Right ventricle myocardium inferior (tissue), 1 donor: ENCODE data around the gene CNTROB. TPM values are rescaled to one million over a fixed set of nuclear protein-coding genes. Genes with fewer than 3 reads are reported as not detected.

Experiments
- ATAC-seq: fragments of 200-7000 bp; cut with Tn5 transposase; one replicate; pipeline ENCODE4 v1.9.1; 2020; ENCODE audit warnings: mild to moderate bottlenecking, moderate library complexity
- DNase-seq: peaks from one replicate; pipeline ENCODE4 v3.0.0; 2021; ENCODE audit errors: missing footprints
- intact Hi-C: fragments of 100-400 bp; cut with DNase I; formaldehyde crosslinking; loops from one replicate; pipeline ENCODE4 v1.11.0; 2022
- total RNA-seq: library from RNA; stranded (reverse); fragmentation: NEBNext Ultra II Directional; extraction: Animal tissue kit (Norgen Biotek cat#: 25700); gene quantifications from one replicate; pipeline ENCODE4 v1.2.1, GENCODE V29; 2021
- donor health status: DM: no; HTN: yes; CAD: no; lungs with severe emphysema.

The CNTROB gene
- total RNA-seq, 1 donor from 2014 or later: 9.6 TPM

DNA sequence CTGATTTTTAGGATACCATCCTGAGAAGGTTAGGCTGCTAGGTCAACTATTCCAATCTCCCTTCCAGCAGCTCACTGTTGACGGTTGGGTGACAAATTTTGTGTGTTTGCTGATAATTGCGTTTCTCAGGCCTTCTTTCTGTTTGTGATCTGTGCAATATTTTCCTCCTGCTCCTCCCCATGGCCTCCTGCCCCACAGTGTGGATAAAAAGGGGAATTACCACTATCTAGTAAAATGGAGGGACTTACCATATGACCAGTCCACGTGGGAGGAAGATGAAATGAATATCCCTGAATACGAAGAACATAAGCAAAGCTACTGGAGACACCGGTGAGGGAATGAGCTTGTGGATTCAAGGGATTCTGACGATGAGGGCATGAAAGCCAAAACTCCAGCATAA lies 34.2 kb upstream of the CNTROB start:
- DNase-seq: no peak
- intact Hi-C loops: loop anchor here (1.0 to 10.0 kb wide), 2 partner anchors 35 to 73 kb away; no protein-coding TSS in a partner anchor

DNA sequence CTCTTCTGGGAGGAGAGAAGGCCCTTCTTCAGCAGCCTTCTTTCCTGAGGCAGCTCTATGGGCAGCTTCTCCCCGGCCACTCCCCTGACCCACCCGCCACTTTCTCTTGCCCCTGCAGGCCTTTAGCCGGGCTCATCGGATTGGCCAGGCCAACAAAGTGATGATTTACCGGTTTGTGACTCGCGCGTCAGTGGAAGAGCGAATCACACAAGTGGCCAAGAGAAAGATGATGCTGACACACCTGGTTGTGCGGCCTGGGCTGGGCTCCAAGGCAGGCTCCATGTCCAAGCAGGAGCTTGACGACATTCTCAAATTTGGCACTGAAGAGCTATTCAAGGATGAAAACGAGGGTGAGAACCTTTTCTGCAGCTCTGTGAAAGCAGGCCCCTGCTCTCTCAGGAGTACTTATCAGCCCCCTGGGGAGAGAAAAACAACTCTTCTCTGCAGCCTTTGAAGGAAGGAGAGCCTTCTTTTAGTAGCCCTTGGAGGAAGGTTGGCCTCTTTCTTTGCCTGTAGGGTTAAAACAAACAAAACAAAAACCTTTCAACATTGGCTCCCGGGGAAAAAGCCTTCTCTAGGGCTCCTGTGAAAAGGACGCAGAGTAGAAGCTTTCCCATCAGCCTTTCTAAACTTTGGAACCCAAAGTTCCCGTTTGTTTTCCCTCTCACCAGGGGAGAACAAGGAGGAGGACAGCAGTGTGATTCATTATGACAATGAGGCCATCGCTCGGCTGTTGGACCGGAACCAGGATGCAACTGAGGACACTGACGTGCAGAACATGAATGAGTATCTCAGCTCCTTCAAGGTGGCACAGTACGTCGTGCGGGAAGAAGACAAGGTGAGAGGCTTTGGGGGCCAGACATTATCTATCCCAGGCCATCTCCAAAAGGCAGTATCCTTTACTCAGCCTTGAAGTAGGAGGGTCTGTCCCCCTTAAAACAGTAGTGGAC lies 28.6 kb upstream of the CNTROB start:
- ATAC-seq (no peak), DNase-seq (no peak)
- intact Hi-C loops: no loop called here

More for the DNA sequence above, 34.2 kb upstream of the CNTROB start:
- ATAC-seq: peak; percentile 63

DNA sequence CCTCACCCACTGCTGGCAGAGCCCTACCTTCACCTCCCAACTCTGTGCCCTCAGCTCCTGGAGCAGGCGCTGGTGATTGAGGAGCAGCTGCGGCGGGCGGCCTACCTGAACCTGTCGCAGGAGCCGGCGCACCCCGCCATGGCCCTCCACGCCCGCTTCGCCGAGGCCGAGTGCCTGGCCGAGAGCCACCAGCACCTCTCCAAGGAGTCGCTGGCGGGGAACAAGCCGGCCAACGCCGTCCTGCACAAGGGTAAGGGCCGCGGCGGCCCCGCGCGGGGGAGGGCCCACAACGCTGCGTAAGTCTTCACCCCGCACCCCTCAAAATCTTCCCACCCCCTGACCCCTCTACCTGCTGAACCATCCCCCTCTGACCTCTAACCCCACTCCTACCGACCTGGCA lies 22.9 kb upstream of the CNTROB start:
- ATAC-seq (no peak), DNase-seq (no peak)
- intact Hi-C loops: no loop called here

DNA sequence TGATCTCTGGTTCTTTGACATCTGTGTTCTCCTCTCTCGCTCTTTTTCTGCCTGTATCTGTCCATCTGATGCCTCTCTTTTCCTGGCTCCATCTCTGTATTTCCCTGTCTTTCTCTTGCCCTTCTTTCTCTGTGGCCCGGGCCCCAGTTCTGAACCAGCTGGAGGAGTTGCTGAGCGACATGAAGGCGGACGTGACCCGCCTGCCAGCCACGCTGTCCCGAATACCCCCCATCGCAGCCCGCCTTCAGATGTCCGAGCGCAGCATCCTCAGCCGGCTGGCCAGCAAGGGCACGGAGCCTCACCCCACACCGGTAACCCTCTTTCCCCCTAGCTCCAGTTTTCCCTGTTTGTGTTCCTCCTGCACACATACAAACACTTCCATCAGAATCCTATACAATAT lies 21.7 kb upstream of the CNTROB start:
- ATAC-seq (no peak), DNase-seq (no peak)
- intact Hi-C loops: loop anchor here (5.0 kb wide), 1 partner anchor 147 kb away; no protein-coding TSS in a partner anchor

DNA sequence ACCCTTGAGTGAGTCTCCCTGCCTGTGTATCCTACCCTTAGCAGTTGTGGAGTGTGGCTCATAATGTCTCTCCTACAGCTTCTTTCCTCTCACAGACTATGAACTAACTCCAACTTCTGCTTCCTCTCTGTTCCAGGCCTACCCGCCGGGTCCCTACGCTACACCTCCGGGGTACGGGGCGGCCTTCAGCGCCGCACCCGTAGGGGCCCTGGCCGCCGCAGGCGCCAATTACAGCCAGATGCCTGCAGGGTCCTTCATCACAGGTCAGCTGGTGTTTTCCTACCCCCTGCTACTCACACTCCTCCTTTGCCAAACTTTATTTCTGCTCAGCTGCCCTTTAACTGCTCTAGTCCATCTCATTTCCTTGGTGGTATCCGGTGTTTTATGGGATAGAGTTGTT lies 21.3 kb upstream of the CNTROB start:
- intact Hi-C loops: loop anchor here (5.0 kb wide), 1 partner anchor 147 kb away; no protein-coding TSS in a partner anchor
- no peak for ATAC-seq
- no peak for DNase-seq

DNA sequence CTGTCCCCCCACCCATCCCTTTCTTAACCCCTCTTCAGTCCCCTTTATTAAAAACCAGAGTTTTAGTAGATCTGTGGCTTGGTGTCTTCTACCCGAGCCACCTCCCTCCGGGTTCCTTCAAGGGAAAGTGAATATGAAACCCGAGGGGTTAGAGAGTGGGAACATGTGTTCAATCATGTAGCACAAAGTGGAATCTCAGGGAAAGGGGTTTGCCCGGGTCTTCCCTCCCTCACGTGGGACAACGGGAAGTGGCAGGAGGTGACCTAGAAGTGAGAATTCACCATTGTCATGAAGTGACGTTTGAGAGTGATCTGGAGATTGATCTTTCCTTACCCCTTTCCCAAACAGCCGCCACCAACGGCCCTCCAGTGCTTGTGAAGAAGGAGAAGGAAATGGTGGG lies 20.9 kb upstream of the CNTROB start:
- DNase-seq: no peak
- intact Hi-C loops: loop anchor here (5.0 kb wide), 1 partner anchor 146 kb away; no protein-coding TSS in a partner anchor
- no peak for ATAC-seq

DNA sequence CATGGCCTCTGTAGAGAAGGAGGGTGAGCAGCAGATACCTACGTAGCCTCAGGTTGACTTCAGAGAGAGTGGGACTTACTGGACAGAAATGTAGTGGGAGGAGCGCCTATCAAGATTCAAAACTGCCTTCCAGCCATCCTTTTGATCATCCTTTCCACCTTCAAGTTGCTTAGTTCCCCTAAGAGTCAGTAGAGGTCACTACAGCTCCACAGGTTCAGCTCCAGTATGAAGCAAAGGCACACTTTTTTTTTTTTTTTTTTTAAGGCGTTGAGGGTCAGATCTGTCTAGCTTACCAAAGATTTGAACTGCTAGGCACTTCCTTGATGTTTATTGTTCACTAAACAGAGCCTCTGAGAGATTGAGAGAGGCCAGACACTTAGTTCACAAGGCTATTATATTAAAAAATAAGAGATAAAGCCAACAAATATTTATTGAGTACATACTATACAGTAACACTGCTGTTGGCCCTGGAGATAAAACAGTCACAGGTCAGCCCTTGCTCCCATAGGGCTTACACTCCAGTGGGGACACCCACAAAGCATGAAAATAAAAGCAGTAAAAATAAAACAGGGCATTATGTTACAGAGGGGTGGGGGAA lies 19.0 kb upstream of the CNTROB start:
- no peak for ATAC-seq
- no peak for DNase-seq
- intact Hi-C loops: loop anchor here (1.0 to 5.0 kb wide), 3 partner anchors 76 to 144 kb away; no protein-coding TSS in a partner anchor

DNA sequence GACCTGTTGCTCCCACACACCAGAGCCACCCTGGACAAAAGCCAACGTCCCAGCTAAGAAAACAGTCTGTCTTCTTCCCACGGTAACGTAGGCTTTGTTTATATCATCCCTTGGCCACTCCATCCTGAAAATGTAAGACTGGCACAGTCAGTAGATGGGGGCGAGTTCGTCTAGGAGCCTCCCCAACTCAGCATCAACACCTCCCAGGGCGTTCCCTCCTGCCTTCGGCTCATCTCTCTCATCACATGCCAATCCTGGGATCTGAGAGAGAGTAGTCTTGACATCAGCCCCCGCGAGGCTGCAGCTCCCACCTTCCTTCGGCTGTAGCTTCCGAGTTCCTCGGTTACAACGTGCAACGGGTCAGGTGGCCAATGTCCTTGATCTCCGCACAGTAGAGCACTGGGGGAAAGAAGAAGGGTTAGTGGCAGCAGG lies 16.8 kb upstream of the CNTROB start:
- DNase-seq: no peak
- ATAC-seq: peak; percentile 1
- intact Hi-C loops: loop anchor here (2.0 kb wide), 1 partner anchor 26 kb away; the partner anchor contains the start of gene CHD3

DNA sequence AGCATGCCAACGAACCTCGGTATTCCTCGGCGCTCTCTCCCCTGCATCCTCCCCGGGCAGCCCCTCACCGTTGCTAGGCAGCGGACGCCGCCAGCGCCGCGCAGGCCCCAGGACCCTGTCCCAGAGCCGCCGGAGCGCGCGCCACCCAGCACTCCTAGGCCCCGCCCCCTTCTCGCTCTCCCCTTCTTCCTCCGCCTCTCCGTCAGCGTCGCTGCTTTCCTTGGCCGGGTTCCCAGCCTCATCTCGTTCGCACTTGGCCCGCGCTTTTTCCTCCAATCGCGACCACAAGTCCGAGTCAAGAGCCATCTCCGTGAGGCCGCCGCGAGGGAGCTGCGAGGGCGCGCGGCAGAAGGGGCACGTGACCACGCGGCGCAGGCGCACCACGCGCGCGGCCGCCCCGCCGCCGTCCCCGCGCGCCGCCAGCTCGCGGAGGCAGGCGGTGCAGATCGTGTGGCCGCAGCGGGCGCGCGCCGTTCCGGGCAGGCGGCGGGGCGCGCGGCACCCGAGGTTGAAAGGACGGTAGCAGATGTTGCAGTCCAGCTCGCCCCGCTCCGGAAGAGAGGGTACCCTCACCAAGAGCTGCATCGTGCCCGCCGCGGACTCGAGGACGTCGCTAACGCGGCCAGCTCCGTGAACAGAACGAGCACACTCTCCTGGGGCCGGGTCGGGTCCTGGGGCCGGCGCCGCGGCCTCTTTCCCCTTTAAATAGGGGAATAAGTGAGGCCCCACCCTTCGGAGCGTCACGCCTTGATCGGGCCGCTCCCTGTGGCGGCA lies 16.2 kb upstream of the CNTROB start, which contains the start of gene RNF227:
TSS of gene RNF227 (minus strand) at position 679 of the 774 bp plus-strand sequence. CDS start at position 585, 94 bp downstream.
- intact Hi-C loops: loop anchor here (2.0 kb wide), 1 partner anchor 27 kb away; the partner anchor contains the start of gene CHD3
- peak; percentile 91 for ATAC-seq
- DNase-seq: peak; percentile 96

DNA sequence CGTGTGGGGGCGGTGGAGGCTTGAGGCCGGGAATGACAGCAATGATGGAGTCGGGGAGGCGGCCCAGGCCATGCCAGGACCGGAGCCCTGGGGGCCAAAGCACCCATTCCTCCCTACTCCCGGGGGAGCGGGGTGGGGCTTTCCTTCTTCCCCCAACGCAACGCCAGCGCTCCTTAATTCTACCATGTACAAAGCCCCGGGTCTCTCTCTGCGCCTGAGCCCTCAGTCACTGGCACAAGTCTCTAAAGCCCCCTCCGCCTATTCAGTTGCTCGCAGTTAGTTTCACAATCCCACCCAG lies 15.7 kb upstream of the CNTROB start:
- DNase-seq (no peak), ATAC-seq (no peak)
- intact Hi-C loops: no loop called here

DNA sequence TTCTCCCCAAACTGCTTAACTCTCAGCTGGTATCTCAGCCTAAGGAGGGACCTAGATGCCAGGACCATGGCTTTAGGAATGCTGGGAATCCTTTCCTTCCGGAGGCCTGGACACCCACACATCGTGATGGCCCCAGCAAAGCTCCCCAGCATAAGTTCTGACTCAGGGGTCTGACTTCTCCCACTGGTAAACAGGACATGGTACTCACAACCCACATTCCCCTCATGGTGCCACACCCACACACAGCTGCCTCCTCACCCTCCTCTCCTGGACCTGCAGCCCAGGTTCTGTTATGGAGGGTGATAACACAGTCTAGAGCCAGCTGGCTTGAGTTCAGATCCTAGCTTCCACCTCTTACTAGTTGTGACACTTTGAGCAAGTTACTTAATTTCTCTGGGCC lies 15.2 kb upstream of the CNTROB start:
- DNase-seq (no peak), ATAC-seq (no peak)
- intact Hi-C loops: no loop called here

DNA sequence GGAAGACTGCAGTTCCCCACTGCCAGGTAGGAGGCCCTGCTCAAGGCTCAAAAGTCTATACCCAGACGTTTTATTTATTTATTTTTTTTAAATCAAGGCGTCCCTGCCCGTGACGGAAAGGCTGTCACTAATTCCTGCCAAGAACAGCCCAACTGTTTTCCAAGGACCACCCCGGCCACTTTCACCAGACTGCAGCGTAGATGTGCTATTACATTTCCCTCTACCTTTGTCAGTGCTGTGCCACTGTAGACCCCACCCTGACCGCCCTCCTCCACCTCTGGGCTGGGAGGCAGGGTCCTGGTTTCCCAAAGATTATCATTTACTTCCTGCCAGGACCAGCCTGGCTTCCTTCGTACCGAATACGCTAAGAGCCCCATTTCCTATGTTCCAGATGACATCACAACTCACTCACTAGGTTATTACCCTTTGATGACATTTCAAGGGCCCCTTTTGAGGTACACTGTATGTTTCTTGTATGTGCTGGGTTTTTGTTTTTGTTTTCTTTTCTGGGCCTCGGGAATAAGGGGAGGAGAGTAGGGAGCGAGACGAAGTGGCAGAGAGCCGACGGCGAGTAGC lies 9.6 kb upstream of the CNTROB start:
- ATAC-seq (no peak), DNase-seq (no peak)
- intact Hi-C loops: no loop called here

DNA sequence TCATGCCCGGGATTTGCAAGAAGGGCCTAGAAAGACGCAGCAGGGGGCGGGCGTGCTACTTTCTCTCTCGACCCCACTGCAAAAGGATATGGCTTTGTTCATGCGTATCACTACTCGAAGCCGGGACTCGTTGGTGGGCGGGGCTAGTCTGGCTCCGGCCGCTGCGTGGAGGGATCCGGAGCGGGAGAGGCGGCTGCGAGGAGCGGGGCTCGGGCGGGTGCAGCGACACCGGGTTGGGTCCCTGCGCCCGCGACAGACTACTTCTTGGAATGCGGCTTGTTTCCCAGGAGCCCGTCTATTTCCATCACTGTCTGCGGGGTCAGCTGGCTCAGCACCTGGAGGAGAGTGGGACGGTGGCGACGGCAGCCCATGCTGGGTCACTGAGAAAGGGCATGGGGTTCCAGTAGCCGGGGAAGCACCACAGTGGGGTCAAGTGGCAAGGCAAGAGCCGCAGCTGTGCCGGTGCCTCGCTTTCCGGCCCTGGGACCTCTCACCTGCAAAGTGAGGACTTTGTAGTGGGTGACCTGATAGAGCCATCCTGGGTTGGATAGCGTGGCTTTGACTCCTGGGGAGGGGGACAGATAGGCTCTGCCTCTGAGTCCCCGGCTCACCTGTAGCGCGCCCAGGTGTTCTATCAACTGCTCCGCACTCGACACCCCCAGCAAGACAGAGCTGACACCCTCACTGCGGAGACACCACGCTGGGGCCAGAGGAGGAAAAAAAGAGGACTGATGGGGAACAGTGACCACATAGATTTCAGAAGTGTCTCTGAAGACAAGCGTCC lies 9.0 kb upstream of the CNTROB start:
- intact Hi-C loops: no loop called here
- ATAC-seq: peak; percentile 90
- DNase-seq: peak; percentile 93

DNA sequence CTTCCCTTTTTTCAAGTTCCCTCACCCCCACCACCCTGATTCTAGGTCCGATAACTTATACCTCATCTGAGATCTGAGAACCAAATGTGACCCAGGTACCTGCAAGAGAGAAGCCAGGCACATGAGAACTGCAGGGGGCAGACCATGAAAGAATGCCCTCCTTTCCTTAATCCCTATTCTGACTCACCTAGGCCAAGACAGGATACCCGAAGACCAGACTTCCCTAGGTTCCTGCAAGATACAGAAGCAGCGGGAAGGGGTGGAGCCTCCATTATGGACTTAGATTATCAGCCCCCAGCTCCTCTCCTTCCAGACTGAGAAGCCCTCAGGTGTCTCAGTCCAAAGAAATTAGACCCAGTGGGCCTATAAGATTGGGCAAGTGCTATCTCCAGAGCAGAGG lies 4.4 kb upstream of the CNTROB start:
- DNase-seq (no peak), ATAC-seq (no peak)
- intact Hi-C loops: no loop called here

DNA sequence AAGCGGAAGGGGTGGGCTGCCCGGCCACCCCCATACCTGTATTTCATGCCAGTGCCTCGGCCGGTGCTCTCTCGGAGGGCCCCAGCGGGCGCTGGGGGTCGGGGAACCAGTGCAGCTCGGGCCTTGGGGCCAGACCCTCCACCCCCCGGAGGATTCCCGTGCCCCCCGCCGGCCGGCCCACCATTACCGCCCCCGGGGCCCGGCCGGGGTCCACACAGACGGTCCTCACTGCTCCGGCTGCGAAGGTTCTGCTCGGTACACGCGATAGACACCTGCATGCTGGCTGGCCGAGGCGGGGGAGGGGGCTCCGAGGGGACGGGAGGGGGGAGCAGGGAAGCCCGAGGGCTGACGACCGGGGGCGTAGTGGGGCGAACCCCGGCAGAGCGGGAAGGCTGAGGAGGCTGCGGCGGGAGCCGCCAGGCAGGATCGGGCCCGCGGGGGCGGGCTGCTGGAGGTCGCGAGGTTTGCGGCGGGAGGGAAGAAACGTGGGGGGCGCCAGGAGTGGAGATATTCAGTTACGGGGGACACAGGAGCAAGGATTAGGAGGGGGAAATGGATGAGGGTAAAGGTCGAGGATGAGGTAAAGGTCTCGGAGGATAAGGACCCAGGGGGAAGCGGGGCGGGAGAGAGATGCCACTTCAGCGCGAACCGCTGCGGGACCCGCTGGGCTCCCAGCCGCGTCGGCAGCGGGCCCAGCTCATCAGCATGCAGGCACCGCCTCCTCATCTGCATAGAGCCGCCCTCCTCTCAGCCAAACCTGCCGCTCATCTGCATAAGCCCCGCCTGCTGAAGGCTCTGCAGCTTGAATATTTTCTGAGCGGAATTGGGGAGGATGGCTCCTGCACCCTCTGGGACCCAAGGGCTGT lies 2.6 kb upstream of the CNTROB start, which contains the start of gene KCNAB3:
TSS of gene KCNAB3 (minus strand) at position 699 of the 866 bp plus-strand sequence. CDS start at position 278, 421 bp downstream.
- ATAC-seq (no peak), DNase-seq (no peak)

DNA sequence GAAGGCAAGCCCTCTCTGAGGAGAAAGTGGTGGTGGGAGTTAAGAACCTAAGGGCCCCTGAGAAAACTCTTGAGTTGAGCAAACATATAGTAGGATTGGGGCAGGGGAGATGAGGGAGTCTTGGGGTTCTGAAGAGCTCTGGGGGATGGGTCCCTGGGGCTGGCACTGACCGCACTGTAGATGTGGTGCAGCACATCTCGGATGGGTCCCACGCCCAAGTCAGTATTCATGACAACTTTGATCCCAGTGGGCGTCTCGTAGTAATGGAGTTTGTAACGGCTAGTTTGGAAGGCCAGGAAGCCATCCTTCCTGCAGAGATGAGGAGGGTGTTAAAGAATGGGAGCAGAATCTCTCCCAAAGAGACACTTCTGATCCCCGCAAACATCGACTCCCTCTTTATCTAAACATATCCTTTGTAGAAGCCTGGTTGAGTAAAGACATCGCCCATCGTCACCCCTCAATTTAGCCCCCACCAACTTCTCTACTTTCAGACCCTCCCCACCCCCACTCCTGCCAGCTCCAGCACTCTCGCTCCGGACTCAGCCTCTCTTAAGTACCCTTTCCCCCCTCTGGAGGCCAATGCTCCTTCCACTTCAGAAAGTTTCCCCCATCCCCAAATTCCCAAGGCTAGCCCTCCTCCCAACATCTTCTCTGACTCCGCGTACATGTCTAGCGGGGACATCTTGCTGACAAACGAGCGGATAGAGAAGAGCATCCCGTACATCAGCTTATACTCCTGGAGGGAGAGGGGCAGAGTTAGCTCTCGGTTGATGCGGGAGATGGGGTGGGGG lies 970 bp upstream of the CNTROB start:
- intact Hi-C loops: loop anchor here (5.0 kb wide), 1 partner anchor 74 kb away; the partner anchor contains the start of genes CYB5D1, NAA38 and TMEM88
- ATAC-seq (no peak), DNase-seq (no peak)

More for the DNA sequence above, 2.6 kb upstream of the CNTROB start, which contains the start of gene KCNAB3:
- intact Hi-C loops: loop anchor here (5.0 kb wide), 1 partner anchor 72 kb away; the partner anchor contains the start of genes CYB5D1, NAA38 and TMEM88
